Subcutaneous adipose tissue (tissue), 4 donors: ENCODE measurements around the gene WIPI1. TPM values are rescaled to one million over a fixed set of nuclear protein-coding genes. Genes with fewer than 3 reads are reported as not detected.

Experiments used
- CTCF ChIP-seq: fragments of 450-650 bp; IDR thresholded peaks from one replicate; pipeline ENCODE4 v1.5.1; 2016; ENCODE audit warnings: low read depth, mild to moderate bottlenecking, control low read depth, antibody characterized with exemption, moderate library complexity
- small RNA-seq: library from RNA; depleted of rRNA; stranded (forward); fragments of <200 nt; gene quantifications from one replicate; pipeline ENCODE3, GENCODE V24; 2016
- total RNA-seq, 4 donors: library from RNA; depleted of rRNA; stranded (reverse); fragments of >200 nt; gene quantifications; one replicate each; pipeline ENCODE4 v1.1.0, GENCODE V29; 2016

The WIPI1 gene
- total RNA-seq, 4 donors from 2014 or later: 59.5 to 83.0 (median 71.2) TPM

- no peak for TF ChIP-seq CTCF
Measured at GRCh38 chr17:68378268-68379176, 78.8 kb downstream of the WIPI1 start.

- TF ChIP-seq CTCF: no peak
Measured at GRCh38 chr17:68377771-68378267, 79.5 kb downstream of the WIPI1 start.

GRCh38 chr17:68375566-68375965 lies 81.7 kb downstream of the WIPI1 start:
- no peak for TF ChIP-seq CTCF

Small RNAs within 50 kb of the gene (small RNA-seq; reads per million reads assigned to genes)
- not detected for gene MIR635

Other genes with a start within 250 kb of the WIPI1 start
- gene AMZ2, start 209.5 kb downstream of the WIPI1 start, total RNA-seq: 10 to 100 TPM; 58.5 to 89.2 (median 72.0) TPM
- 1 to 10 TPM in 2 of 4 donors, under 1 TPM in 2; 0.38 to 9.2 (median 1.6) TPM for gene SLC16A6, start 166.4 kb downstream of the WIPI1 start, total RNA-seq
- gene ARSG, start 166.0 kb downstream of the WIPI1 start, total RNA-seq: 1 to 10 TPM; 3.1 to 6.8 (median 4.4) TPM
- gene PRKAR1A, start 54.9 kb upstream of the WIPI1 start, total RNA-seq: 100 to 1,000 TPM; 388 to 501 (median 431) TPM
- 10 to 100 TPM in 3 of 4 donors, 1 to 10 TPM in 1; 7.7 to 17.0 (median 12.3) TPM for gene FAM20A, start 143.9 kb upstream of the WIPI1 start, total RNA-seq